Occipital lobe (tissue), 2 donors: ENCODE measurements around the gene SCGB1A1. TPM values are rescaled to one million over a fixed set of nuclear protein-coding genes. Genes with fewer than 3 reads are reported as not detected.
"Not testable (repeated sequence)": the region's sequence is repeated elsewhere in the genome, so short reads cannot be mapped to it uniquely, and the experiment has no call there.

Source experiments
- DNase-seq: peaks from one replicate; lab custom pipeline; 2025; lab: John Stamatoyannopoulos, UW
- total RNA-seq: library from RNA; depleted of rRNA; stranded (reverse); fragments of >200 nt; gene quantifications from one replicate; pipeline ENCODE4 v1.2.3, GENCODE V29; 2014

Gene SCGB1A1, protein sequence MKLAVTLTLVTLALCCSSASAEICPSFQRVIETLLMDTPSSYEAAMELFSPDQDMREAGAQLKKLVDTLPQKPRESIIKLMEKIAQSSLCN
- not detected for total RNA-seq

DNA sequence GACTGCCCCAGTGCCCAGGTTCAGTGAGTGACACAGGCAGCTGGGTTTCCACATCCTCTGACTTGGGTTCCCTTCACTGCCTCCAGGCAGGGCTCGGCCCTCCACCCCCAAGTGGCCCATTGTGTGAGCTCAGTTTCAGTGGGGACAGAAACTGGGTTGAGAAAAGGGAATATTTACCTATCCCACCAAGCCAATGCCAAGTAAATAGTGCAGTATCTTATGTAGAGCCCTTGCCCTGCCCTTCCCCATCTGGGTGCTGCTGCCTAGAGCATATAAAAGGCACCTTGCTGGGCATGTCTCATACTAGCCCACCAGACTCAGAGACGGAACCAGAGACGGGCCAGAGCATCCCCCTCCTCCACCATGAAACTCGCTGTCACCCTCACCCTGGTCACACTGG, at the start of gene SCGB1A1:
TSS of gene SCGB1A1 (plus strand) at position 301 of the 400 bp plus-strand sequence. CDS start at position 364, 63 bp downstream.
- DNase-seq: no peak

DNA sequence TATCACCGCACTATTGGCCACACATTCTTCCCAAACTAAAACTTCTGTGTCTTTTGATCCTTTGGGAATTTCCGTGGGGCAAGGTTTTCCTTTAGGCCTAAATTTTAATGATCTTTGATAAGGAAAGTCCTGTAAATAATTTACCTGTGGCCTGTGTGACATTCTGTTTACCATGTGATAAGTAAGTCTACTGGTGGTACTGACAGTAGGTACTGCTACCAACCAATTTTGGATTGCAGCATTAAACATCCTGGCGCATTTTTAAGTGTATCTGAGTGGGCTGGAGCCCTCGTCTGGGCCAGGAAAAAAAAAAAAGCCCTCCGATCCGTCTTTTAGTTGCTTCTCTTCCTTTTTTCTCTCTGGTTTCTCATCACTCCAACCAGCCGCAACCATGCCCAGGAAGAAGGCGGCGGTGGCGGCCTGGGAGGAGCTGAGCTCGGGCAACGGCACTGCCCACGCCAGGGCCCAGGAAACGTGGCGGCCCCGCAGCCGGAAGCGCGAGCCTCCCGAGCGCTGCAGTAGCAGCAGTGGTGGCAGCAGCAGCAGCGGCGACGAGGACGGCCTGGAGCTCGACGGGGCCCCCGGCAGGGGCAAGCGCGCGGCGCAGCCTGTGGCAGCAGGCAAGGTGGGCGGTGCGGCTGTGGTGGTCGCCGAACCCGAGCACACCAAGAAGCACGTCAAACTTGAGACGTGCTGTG, 47.9 kb upstream of the SCGB1A1 start:
- no peak for DNase-seq

DNA sequence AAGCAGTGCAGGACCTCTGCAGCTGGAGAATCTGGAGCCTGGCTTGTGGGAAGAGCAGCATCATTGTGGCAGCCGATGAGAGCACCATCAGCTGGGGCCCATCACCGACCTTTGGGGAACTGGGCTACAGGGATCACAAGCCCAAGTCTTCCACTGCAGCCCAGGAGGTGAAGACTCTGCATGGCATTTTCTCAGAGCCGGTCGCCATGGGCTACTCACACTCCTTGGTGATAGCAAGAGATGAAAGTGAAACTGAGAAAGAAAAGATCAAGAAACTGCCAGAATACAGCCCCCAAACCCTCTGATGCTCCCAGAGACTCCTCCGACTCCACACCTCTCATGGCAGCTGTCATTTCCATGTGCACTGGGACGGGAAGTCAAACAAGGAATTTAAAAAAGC, 46.0 kb upstream of the SCGB1A1 start:
- DNase-seq: no peak

DNA sequence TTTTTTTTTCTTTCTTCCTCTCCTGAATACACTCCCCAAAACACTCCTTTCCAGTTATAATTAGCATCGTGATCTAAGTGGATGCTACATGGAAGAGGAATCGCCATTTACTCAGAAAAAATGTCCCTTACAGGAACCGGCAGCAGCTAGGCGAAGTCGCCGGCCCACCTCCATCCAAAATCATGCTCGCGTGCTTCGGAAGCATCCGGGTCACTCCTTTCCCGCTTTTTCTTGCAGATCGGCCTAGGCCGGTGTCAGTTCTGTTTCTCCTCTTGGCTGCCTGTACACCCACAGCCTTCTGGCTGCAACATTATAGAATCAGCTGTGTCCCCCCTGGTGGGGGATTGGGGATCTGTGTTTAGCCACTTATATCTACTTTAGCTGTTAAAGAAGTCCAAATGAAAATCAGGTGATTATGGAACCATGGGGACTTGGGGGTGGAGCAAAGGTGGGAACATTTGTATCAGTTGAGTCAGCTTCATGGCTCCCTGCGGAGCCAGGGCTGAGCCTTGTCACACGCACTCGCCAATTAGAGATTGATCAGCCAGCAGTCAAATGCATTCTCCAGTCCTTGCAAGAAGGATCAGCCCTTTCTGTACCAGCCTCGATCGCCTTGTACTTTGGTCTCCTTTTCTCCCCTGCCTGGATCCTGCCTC, 45.2 kb upstream of the SCGB1A1 start:
- DNase-seq: no peak

DNA sequence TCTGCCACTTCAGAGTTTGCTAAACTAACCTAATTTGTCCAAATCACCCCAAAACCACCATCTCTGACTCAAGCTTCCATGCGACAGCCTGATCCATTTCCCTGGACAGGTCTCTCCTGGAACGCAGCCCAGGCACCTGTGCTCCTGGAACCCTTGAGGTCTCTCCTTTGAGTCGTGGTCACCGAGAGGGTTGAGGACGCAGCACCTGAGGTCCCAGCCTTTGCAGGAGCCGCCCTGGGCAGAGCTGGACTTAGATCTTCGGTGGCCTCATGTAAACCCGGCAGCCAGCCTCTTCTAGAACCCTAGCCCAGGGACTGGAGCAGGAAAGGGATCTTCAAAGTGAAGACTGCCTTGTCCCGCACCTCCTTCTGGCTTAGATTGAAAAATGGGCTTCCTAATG, 44.0 kb upstream of the SCGB1A1 start:
- DNase-seq: no peak

DNA sequence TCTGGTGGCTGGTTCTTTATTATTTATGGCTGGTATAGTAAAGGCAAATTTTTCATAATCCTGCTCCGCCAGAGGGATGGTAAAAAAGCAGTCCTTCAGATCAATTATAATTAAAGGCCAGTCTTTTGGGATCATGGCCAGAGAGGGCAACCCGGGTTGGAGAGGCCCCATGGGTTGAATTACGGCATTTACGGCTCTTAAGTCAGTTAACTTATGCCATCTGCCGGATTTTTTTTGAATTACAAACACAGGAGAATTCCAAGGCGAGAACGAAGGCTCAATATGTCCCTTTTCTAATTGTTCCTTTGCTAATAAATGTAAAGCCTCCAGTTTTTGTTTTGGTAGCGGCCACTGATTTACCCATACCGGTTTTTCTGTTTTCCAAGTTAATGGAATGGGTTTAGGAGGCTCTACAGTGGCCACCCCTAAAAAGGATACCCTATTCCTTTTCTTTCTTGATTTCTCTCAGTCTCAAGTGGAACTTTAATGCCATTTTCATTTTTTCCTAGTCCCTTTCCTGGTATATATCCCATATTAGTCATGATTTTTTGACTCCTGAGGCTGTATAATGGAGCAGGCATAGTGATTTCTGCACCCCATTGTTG, 40.3 kb upstream of the SCGB1A1 start:
- not testable (repeated sequence) for DNase-seq

DNA sequence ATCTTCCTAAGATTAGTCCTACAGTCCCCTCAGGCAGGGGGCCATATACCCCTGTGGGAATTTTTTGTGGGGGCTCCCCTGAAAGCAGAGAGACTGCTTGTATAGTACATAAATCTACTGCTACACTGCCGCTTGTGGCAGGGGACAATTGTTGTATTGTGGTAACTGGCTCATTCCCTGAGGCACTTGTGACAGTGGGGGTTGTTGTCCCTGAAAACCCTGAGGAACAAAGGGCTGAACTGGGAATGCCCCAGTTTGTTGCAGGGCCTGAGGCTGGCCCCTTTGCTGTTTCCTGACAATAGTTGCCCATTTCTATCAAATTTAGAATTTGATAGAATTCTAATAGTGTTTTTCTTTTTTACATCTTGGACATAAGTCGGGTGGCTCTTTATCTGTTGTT, 39.2 kb upstream of the SCGB1A1 start:
- DNase-seq: peak; percentile 43

DNA sequence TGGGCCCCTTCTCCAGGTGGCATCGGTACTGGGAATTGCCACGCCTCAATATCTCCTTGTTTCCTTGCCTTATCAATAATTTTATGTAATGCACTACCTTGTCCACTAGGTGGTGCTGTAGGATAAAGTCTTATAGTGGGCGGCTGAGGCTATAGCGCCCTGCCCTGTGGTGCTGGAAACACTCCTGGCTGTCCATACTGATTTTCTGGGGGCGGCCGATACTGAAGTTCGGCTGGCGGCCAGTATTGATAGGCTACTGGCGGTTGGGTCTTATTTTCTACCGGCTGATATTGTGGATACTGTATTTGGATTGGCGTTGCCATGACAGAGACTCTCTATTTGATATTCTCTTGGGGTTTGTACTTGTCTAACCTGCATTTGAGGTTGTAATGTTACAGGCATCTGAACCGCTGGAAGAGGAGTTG, 38.0 kb upstream of the SCGB1A1 start:
- not testable (repeated sequence) for DNase-seq

DNA sequence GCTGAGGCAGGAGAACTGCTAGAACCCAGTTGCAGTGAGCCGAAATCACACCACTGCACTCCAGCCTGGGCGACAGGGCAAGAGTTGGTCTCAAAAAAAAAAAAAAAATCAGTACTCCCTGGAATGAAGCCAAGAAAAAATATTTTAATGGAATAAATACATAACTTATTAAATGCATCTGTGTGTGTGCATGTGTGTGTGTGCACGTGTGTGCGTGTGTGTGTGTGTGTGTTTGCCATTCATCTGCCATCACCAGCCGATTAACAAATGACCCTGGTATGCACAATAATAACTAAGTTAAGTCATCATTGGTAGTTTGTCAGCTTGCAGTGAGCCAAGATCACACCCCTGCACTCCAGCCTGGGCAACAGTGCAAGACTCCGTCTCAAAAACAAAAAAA, 35.0 kb upstream of the SCGB1A1 start:
- DNase-seq: no peak

DNA sequence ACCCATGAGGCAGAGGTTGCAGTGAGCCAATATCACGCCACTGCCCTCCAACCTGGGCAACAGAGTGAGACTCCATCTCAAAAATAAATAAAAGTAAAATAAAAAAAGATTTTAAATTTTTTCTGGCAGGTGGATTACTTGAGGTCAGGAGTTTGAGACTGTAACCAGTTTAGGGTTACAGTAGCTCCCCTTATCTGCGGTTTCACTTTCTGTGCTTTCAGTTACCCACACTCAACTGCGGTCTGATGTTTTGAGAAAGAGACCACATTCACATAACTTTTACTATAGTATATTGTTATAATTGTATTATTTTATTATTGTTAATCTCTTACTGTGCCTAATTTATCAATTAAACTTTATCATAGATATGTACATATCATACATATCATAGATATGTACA, 32.8 kb upstream of the SCGB1A1 start:
- DNase-seq: not testable (repeated sequence)

DNA sequence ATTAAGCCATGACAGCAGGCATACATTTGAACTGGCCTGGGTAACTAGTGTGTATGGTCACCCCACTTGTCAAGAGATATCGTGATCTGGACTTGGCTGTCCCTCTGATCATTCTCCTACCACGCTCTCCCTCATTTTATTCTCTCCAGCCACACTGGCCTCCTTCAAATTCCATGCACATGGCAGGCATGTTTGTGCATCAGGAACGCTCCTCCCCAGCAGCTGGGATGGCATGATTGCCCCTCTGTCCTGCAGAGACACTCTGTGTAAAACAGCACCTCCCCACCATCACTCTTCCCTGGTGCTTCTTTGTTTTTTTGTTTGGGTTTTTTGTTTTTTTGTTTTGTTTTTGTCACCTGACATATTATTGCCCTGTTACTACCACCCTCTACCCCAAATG, 31.5 kb upstream of the SCGB1A1 start:
- DNase-seq: no peak

DNA sequence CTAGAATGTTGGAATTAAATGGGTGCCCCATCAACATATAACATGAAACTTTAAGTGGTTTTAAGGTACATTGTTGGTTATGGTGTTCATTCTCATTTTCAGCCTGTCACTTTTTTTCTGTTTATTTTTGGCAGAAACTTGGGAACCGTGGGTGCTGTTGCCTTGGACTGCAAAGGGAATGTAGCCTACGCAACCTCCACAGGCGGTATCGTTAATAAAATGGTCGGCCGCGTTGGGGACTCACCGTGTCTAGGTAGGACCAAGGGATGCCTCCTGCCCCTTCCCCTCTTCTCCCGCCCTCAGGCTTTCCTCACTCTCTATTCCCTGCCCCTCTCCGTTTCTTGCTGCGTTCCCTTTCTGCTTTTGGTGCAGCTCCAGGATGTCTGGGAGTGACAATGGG, 29.8 kb upstream of the SCGB1A1 start:
- no peak for DNase-seq

DNA sequence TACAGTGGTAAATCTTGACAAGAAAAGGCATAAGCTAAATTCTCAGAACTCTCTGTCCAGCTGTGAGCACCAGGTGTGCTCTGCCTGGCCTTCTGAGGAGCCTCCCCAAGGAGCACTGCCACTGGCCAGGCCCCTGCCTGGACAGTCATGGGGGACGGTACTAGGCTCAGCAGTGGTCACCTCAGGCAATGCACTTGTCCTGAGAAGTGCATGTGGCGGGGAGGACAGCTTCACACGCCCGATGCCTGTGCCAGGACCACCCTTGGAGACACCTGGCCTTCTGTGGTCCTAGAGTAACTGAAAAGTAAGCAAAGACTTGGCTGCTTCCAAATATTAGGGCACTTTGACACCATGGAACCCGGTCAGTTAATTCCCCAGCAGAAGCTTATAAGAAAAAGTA, 28.6 kb upstream of the SCGB1A1 start:
- no peak for DNase-seq

DNA sequence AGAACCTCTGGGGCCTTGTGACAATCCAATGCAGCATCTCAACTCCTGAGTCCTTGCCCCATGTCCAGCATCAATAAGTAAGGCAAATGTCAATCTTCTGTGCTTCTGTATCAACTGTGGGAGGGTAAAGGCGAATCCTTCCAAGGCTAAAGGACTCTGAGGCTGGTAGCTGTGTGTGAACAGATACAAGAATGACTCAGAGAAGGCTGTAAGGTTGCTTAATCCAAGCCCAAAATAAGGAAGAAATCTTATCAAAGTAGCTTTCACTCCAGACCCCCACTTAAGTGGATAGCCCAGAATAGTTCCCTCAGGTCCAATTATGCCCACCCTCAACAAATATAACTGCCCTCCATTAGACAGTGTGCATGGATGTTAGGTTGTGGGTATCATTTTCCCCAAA, 28.1 kb upstream of the SCGB1A1 start:
- DNase-seq: no peak

DNA sequence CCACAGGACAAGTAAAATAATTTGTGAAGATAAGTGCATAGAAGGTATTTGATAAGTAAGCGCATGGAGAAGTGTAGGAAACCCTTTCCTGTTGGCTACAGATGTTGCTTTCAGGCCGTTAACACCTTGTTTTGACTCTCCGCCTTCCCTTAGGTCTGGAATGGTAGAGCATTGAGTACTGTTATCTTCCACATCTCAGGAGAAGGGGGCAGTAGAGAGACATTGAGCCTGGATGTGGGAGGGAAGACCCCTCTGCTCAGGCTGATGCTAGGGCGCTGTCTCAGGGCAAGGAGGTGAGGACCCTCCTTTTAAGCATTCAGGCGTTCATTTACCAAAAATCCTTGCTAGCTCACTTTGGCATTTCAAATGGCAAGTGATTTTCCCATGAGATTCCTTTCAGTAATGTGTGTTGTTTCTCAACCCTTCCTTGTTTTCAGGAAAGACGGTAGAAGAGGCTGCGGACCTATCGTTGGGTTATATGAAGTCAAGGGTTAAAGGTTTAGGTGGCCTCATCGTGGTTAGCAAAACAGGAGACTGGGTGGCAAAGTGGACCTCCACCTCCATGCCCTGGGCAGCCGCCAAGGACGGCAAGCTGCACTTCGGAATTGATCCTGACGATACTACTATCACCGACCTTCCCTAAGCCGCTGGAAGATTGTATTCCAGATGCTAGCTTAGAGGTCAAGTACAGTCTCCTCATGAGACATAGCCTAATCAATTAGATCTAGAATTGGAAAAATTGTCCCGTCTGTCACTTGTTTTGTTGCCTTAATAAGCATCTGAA, 27.0 kb upstream of the SCGB1A1 start:
- DNase-seq: no peak

DNA sequence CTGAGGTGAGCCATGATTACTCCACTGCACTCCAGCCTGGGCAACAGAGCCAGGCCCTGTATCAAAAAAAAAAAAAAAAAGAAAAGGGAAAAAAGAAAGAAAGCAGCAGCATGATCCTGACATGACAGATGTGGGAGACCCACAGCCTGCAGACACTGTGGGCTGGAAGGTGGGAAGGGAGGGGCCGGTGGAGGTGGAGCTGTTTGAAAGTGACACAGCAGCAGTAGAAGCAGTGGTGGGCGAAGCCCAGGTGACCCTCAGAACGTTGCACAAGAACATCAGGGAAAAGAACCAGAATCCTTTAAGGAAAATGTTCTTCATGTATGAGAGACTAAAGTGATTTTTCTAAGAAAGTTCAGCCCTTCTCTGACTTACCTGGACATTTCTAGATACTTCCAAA, 26.3 kb upstream of the SCGB1A1 start:
- DNase-seq: no peak

DNA sequence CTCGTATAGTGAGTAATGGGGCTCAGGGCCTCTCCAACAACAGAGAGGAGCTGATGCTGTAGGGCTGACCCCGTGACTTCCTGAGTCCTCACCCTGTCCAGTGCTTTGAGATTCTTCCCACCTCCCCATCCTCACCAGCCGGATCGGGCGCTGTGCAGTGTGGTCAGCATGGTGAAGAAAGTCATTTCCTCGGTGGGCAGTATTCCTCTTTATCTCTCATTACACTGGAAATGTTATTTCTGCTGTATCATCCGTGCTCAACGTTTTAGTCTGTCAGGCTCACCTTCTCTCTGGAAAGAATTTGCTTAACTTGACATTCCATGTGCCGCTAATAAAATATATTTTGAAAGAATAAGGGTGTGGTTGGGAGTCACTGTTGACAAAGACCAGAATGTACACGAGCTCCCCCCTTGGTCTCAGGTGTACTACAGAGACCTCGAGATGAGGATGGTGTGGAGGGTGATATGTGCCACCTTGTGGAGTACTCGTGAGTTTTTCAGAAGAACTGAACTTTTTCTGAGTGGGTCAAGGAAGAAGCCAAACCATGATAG, 25.7 kb upstream of the SCGB1A1 start:
- no peak for DNase-seq

DNA sequence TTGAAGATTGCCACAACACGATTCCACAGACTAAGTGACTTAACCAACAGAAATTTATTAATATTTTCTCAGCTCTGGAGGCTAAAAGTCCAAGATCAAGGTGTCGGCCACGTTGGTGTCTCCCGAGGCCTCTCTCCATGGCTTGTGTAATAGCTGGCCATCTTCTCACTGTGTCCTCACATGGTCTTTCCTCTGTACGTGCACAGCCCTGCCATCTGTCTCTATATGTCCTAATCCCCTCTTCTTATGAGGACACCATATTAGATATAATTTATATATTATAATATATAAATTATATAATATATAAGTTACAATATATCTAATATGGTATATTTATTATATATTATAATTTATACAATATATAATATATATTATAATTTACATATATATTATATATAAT, 25.1 kb upstream of the SCGB1A1 start:
- no peak for DNase-seq

DNA sequence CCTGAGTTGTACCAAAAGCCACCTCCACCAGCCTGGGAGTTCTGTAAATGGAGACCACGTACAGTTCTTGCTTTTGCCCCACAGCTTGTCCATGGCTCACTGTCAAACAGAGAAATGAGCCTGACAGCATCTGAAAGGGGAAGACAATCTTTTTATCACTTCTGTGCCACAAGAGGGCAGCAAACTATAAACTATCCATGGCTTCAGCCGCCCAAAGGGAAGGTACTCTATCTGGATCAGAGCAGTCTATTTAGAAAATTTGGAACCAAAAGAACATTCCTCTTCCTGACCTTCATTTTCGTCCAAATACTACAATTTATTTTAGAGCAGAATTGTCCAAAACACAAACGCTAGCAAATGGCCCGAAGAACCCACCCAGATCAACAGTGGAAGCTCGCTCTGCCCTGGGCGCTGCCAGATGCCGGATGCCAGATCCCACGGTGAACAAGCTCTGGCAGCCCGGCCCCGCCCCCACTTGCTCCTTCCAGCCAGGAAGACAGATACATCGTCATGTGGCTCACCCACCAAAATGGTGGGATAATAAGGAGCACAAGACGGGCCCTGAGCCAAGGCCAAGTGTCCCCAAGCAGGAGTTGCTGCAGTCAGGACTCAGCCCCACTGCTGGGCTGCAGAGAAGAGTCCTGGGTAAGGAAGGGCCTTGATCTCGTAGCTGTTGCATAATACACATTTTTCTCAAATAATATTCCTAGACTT, 23.9 kb upstream of the SCGB1A1 start:
- DNase-seq: peak; percentile 61

DNA sequence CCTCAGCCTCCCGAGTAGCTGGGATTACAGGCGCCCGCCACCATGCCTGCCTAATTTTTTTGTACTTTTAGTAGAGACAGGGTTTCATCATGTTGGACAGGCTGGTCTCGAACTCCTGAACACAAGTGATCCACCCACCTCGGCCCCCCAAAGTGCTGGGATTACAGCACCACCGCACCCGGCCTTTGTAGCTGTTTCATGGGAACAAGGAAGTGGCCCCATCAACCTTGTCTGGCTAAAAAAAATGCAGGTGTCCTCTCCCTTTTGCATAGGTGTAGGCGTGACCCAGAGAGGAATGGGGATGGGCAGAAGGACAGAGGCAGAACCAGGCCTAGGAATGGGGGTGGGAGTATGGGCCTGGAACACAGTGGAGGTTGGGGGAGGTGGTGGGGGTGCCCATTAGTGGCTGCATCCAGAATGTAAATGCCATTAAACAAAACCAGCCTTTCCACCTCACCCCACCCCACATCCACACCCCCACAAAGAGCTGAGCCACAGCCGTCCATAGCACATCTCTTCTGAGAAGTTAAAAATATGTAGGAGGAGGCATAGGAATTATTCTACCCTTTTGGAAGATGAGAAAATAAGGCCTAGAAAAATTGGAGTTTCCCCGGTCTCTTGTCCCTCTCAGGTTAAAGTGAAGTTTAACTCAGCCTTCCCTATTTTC, 22.8 kb upstream of the SCGB1A1 start:
- no peak for DNase-seq
